Esophagus muscularis mucosa (tissue), 4 donors: ENCODE data around the gene PLOD3. TPM values are rescaled to one million over a fixed set of nuclear protein-coding genes. Genes with fewer than 3 reads are reported as not detected.
"Not testable (repeated sequence)": the region's sequence is repeated elsewhere in the genome, so short reads cannot be mapped to it uniquely, and the experiment has no call there.

ENCODE experiments used
- DNase-seq: peaks from one replicate; pipeline ENCODE4 v3.0.0-alpha.2; 2017; ENCODE audit errors: extremely low spot score
- H3K27ac ChIP-seq, 4 donors: fragments of 200-600 bp; sonication (generic); replicated peaks in 1 of 4; 1 replicate in 3 of 4; 2 replicates in 1 of 4; pipeline ENCODE4 v1.5.1; 2016 to 2019; ENCODE audit warnings: mild to moderate bottlenecking in 1 of 4
- H3K27me3 ChIP-seq, 4 donors: fragments of 200-600 bp; sonication (generic); one replicate each; pipeline versions ENCODE4 v1.5.1 to v1.6.0; 2016 to 2019
- H3K36me3 ChIP-seq, 4 donors: fragments of 200-600 bp; sonication (generic); one replicate each; pipeline ENCODE4 v1.5.1; 2016 to 2019
- H3K4me1 ChIP-seq, 4 donors: fragments of 200-600 bp; sonication (generic); one replicate each; pipeline ENCODE4 v1.5.1; 2016 to 2019
- H3K4me3 ChIP-seq, 4 donors: fragments of 200-600 bp; sonication (generic); 1 replicate in 2 of 4; 2 replicates in 2 of 4; pipeline ENCODE4 v1.5.1; 2016 to 2019; ENCODE audit warnings: mild to moderate bottlenecking in 4 of 4, moderate library complexity in 1 of 4
- H3K9me3 ChIP-seq, 4 donors: fragments of 200-600 bp; sonication (generic); 1 replicate in 3 of 4; 2 replicates in 1 of 4; pipeline ENCODE4 v1.5.1; 2016 to 2019
- EP300 ChIP-seq: sonication (generic); formaldehyde crosslinking; IDR thresholded peaks from one replicate; pipeline ENCODE4 v1.6.1; 2017; ENCODE audit warnings: antibody characterized with exemption
- POLR2A ChIP-seq: fragments of 450-650 bp; IDR thresholded peaks from one replicate; pipeline ENCODE4 v1.6.1; 2017; ENCODE audit warnings: antibody characterized with exemption, moderate library complexity, mild to moderate bottlenecking, low read depth
- POLR2AphosphoS5 ChIP-seq, 2 donors: sonication (generic); formaldehyde crosslinking; IDR thresholded peaks; one replicate each; pipeline ENCODE4 v1.6.1; 2017; ENCODE audit warnings: antibody characterized with exemption in 2 of 2
- WGBS: methylation state at CpG from one replicate; pipeline ENCODE4 v1.1.5; 2018; 5-methylcytosine and 5-hydroxymethylcytosine counted together
- intact Hi-C: fragments of 100-400 bp; cut with DNase I; formaldehyde crosslinking; loops from one replicate; pipeline ENCODE4 v1.15.1; 2023
- total RNA-seq, 4 donors: library from RNA; depleted of rRNA; stranded (reverse); fragments of >200 nt; gene quantifications; one replicate each; pipeline versions ENCODE4 v1.1.0 to v1.2.1, GENCODE V29; 2016
- TF ChIP-seq, protein P1 (sequence below), 3 experiments: fragments of 200-600 bp in 2 of 3; fragments of 450-650 bp in 1 of 3; sonication (generic) in 2 of 3; IDR thresholded peaks; one replicate each; pipeline ENCODE4 v1.5.1; 2017 to 2019; ENCODE audit warnings: antibody characterized with exemption in 3 of 3, mild to moderate bottlenecking in 2 of 3, moderate library complexity in 1 of 3

Gene PLOD3
- total RNA-seq, result 10 to 100 TPM; 30.3 to 60.2 (median 50.1) TPM

DNA sequence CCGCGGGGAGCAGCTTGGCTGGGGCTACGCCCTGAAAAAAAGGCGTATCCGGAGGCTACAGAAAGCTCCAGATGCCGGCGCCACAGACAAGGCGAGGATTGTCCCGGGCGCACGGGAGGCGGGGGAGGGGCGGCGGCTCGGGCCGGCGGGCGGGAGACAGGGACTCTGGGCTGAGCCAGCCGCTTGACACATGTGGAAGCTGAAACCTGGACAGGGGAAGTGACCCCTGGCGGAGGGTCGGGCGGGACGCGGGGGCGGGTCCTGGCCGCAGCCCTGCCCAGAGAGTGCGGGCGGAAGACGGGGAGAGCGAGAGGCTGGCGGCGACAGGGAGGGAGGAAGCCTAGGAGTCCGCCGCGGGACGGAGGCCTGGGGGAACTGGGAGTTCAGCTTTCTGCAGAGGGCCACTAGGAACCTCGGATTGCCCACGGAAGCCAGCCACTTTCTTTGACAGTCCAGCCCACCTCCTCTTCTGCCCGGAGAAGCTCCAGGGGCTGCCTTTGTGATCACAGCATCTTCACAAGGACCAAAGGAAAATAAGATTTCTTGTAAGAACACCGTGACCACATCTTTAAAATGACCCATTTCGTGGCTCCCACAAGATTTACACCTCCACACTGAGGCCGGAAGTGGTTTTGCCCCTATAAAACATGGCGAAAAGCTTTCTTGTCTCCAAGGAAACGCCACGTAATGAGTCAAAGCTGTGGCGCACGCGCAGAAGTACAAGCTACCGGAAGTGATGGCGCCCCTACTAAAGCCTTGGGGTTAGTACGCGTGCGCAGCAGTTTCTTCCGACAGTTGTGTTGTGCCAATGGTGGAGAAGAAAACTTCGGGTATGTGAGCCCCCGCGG is at the start of gene PLOD3, which contains the start of gene ZNHIT1:
Gene PLOD3, minus strand, starts transcription at position 194 of the 848 bp plus-strand sequence. CDS start 307 bp downstream, outside the sequence.
Gene ZNHIT1, plus strand, starts transcription at position 778 of the 848 bp plus-strand sequence. Its CDS starts 31 bp downstream, at position 809.
- Histone ChIP-seq H3K36me3 (peaks cover 15 to 47% (median 37%) of the 10 kb centered on the region in 4 donors), H3K27me3 (no peaks in the 10 kb centered on the region), H3K4me1 (peaks cover 35 to 67% (median 46%) of the 10 kb centered on the region in 4 donors), H3K9me3 (no peaks in the 10 kb centered on the region), H3K4me3 (peak within 1 kb of the TSS; percentile 71 to 93 (median 82)), H3K27ac (peak within 1 kb of the TSS; percentile 85 to 97 (median 94))
- peak; percentile 62 to 91 for TF ChIP-seq POLR2AphosphoS5 (IDR thresholded peaks at IDR 0.05)
- TF ChIP-seq, protein P1, sequence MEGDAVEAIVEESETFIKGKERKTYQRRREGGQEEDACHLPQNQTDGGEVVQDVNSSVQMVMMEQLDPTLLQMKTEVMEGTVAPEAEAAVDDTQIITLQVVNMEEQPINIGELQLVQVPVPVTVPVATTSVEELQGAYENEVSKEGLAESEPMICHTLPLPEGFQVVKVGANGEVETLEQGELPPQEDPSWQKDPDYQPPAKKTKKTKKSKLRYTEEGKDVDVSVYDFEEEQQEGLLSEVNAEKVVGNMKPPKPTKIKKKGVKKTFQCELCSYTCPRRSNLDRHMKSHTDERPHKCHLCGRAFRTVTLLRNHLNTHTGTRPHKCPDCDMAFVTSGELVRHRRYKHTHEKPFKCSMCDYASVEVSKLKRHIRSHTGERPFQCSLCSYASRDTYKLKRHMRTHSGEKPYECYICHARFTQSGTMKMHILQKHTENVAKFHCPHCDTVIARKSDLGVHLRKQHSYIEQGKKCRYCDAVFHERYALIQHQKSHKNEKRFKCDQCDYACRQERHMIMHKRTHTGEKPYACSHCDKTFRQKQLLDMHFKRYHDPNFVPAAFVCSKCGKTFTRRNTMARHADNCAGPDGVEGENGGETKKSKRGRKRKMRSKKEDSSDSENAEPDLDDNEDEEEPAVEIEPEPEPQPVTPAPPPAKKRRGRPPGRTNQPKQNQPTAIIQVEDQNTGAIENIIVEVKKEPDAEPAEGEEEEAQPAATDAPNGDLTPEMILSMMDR (IDR thresholded peaks at IDR 0.05), result peak in 1 of 3 experiments; percentile 7
- no peak for TF ChIP-seq POLR2A
- intact Hi-C loops, result loop anchor here (2.0 kb wide), 1 partner anchor 27 kb away; the partner anchor contains the start of gene FIS1
- under 1% methylated on average over 52 of the region's 57 CpGs for WGBS
- peak; percentile 99 for DNase-seq

DNA sequence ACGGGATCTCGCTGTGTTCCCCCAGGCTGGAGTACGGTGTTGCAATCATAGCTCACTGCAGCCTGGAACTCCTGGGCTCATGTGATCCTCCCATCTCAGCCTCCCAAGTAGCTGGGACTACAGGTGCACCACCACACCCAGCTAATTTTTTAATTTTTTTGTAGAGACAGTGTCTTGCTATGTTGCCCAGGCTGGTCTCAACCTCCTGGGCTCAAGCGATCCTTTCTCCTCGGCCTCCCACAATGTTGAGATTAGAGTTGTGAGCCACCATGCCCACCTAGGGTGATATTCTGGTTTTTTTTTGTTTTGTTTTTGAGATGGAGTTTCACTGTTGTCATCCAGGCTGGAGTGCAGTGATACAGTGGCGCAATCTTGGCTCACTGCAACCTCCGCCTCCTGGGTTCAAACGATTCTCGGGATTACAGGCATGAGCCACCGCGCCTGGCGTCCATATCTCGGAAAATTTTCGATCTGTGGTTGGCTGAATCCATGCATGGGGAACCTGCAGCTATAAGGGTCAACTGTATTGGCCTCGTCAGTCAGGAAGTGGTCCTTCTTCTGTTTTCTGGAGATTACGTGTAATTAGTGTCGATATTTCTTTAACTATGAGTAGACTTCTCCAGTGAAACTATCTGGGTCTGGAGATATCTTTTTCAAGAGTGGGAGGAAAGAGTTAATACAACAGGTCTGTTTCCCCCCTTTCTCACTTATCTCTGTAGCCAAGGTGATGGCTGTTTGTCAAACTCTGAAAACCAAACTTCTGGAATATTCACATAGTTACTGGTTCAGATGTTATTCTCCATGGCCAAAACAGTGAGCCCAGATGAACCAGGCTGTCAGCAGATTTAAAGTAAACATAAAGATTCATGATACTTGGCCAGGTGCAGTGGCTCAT is 48.5 kb upstream of the PLOD3 start:
- Histone ChIP-seq H3K36me3 (no peaks in the 10 kb centered on the region), H3K27ac (no peak overlapping the region), H3K27me3 (peaks cover 0 to 29% (median 0%) of the 10 kb centered on the region in 4 donors), H3K9me3 (no peaks in the 10 kb centered on the region), H3K4me3 (no peak overlapping the region), H3K4me1 (no peaks in the 10 kb centered on the region)
- TF ChIP-seq EP300 (no peak), POLR2A (no peak), POLR2AphosphoS5 (IDR thresholded peaks at IDR 0.05) (no peak)
- TF ChIP-seq, protein P1 (IDR thresholded peaks at IDR 0.05), result no peak
- 85% methylated on average over 17 of the region's 17 CpGs for WGBS
- intact Hi-C loops, result no loop called here
- no peak for DNase-seq

GRCh38 chr7:101264102-101264706 is 46.8 kb upstream of the PLOD3 start:
- 49% methylated on average over 6 of the region's 6 CpGs for WGBS
- intact Hi-C loops, H3K36me3 ChIP-seq, H3K4me3 ChIP-seq, H3K9me3 ChIP-seq, H3K4me1 ChIP-seq, H3K27ac ChIP-seq, DNase-seq: not testable (repeated sequence)
- H3K27me3 ChIP-seq, result peaks cover 0 to 28% (median 0%) of the 10 kb centered on the region in 4 donors

DNA sequence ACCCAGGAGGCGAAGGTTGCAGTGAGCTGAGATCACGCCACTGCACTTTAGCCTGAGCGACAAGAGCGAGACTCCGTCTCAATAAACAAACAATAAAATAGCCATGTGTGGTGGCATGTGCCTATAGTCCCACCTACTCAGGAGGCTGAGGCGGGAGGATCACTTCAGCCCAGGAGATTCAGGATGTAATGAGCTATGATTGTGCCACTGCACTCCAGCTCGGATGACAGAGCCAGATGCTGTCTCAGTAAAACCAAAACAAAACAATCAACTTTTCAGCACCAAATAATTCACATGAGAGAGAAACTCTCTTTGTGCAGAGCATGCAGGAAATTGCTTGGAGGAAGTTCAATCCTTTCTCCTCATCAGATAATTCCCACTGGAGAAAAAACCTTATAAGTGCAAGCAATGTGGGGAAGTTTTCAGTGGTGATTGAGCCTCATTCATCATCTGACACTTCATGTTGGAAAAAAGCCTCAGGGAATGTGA is 40.9 kb upstream of the PLOD3 start:
- TF ChIP-seq POLR2A (no peak), POLR2AphosphoS5 (IDR thresholded peaks at IDR 0.05) (no peak), EP300 (no peak)
- TF ChIP-seq, protein P1 (IDR thresholded peaks at IDR 0.05), result no peak
- H3K27ac ChIP-seq, result no peak overlapping the region
- intact Hi-C loops, result no loop called here
- no peak for DNase-seq
- no peaks in the 10 kb centered on the region for H3K36me3 ChIP-seq
- H3K9me3 ChIP-seq, result no peaks in the 10 kb centered on the region
- H3K4me1 ChIP-seq, result no peaks in the 10 kb centered on the region
- peaks cover 0 to 30% (median 0%) of the 10 kb centered on the region in 4 donors for H3K27me3 ChIP-seq
- 72% methylated on average over 7 of the region's 7 CpGs for WGBS
- no peak overlapping the region for H3K4me3 ChIP-seq
